Gastroesophageal sphincter (tissue), 4 donors: Measurements from ENCODE around the gene TBC1D22B. TPM values are rescaled to one million over a fixed set of nuclear protein-coding genes. Genes with fewer than 3 reads are reported as not detected.

Experiments used
- ATAC-seq: fragments of 150-250 bp; one replicate; pipeline ENCODE4 v1.9.1; 2016; ENCODE audit warnings: mild to moderate bottlenecking, moderate library complexity
- H3K27ac ChIP-seq, 4 donors: fragments of 200-600 bp; sonication (generic) in 3 of 4; 1 replicate in 3 of 4; 2 replicates in 1 of 4; pipeline ENCODE4 v1.5.1; 2016 to 2019
- H3K27me3 ChIP-seq: fragments of 200-600 bp; sonication (generic); one replicate; pipeline ENCODE4 v1.5.1; 2019
- H3K36me3 ChIP-seq, 2 donors: fragments of 200-600 bp; sonication (generic); one replicate each; pipeline ENCODE4 v1.5.1; 2019; ENCODE audit warnings: control low read depth in 1 of 2
- H3K4me1 ChIP-seq, 3 donors: fragments of 200-600 bp; sonication (generic); 1 replicate in 2 of 3; 2 replicates in 1 of 3; pipeline ENCODE4 v1.5.1; 2016 to 2019; ENCODE audit warnings: control low read depth in 2 of 3
- H3K4me3 ChIP-seq, 2 donors: fragments of 200-600 bp; sonication (generic); one replicate each; pipeline ENCODE4 v1.5.1; 2019; ENCODE audit warnings: mild to moderate bottlenecking in 1 of 2, moderate library complexity in 1 of 2
- H3K9me3 ChIP-seq, 3 donors: fragments of 200-600 bp; sonication (generic); one replicate each; pipeline ENCODE4 v1.5.1; 2017 to 2019; ENCODE audit warnings: control low read depth in 2 of 3
- EP300 ChIP-seq: sonication (generic); formaldehyde crosslinking; IDR thresholded peaks from one replicate; pipeline ENCODE4 v1.6.1; 2017; ENCODE audit warnings: antibody characterized with exemption, mild to moderate bottlenecking
- POLR2A ChIP-seq, 2 donors: fragments of 450-650 bp; IDR thresholded peaks; one replicate each; pipeline ENCODE4 v1.6.1; 2017; ENCODE audit warnings: antibody characterized with exemption in 2 of 2, mild to moderate bottlenecking in 2 of 2, moderate library complexity in 1 of 2
- POLR2AphosphoS5 ChIP-seq: sonication (generic); formaldehyde crosslinking; IDR thresholded peaks from one replicate; pipeline ENCODE4 v1.6.1; 2017; ENCODE audit warnings: antibody characterized with exemption
- WGBS, 2 donors: methylation state at CpG; one replicate each; pipeline ENCODE4 v1.1.5; 2018; ENCODE audit warnings: low coverage in 1 of 2; 5-methylcytosine and 5-hydroxymethylcytosine counted together
- total RNA-seq, 4 donors: library from RNA; depleted of rRNA; stranded (reverse); fragments of >200 nt; gene quantifications; one replicate each; pipeline ENCODE4 v1.1.0, GENCODE V29; 2016
- TF ChIP-seq, protein P1 (sequence below), 4 experiments: fragments of 200-600 bp in 2 of 4; fragments of 450-650 bp in 2 of 4; sonication (generic) in 1 of 4; IDR thresholded peaks; one replicate each; pipeline ENCODE4 v1.5.1; 2017 to 2019; ENCODE audit warnings: antibody characterized with exemption in 4 of 4, mild to moderate bottlenecking in 2 of 4, moderate library complexity in 2 of 4

Gene TBC1D22B
- total RNA-seq, 4 donors from 2014 or later, result 5.0 to 9.2 (median 8.3) TPM

DNA sequence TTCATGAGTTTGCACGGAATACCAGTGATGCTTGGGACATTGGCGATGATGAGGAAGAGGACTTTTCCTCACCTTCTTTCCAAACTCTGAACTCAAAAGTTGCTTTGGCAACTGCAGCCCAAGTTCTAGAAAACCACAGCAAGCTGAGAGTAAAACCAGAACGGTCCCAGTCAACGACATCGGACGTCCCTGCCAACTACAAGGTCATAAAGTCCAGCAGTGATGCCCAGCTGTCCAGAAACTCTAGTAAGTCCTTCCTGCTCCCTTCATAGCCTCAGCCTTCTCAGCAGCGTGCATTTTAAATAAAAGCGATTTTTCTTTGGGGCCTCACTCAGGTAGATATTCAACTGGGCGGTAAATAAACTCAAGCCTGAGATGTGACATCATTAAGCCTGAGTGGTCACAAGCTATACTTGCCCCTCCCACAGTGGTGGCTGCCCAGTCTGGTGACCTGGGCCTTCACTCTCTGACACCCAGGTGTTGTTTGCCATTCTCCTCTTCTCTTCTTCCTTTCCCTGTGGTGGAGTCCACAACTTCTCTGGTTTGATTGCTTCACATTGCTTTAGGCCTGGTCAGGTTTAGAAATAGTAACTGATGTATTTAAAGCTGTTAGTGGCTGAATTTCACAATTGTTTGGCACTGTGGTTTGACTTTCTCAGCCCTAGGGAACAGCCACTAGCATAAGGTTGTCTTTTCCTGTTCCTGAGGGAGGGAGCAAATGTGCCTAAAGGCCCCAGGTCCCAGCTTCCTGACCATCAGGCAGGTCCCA is 22.0 kb downstream of the TBC1D22B start:
- TF ChIP-seq POLR2AphosphoS5 (peak; percentile 35), EP300 (no peak)
- ATAC-seq, result peak; percentile 71
- Histone ChIP-seq H3K4me3 (no peak overlapping the region), H3K27ac (peak overlapping the region in 2 of 4 donors; percentile 0 to 17), H3K4me1 (peaks cover 6 to 39% (median 16%) of the 10 kb centered on the region in 3 donors), H3K27me3 (no peaks in the 10 kb centered on the region), H3K9me3 (no peaks in the 10 kb centered on the region), H3K36me3 (peaks cover 0 to 30% of the 10 kb centered on the region in 2 donors)
- 94 to 100% methylated on average over 4 of the region's 9 CpGs for WGBS, 2 donors

DNA sequence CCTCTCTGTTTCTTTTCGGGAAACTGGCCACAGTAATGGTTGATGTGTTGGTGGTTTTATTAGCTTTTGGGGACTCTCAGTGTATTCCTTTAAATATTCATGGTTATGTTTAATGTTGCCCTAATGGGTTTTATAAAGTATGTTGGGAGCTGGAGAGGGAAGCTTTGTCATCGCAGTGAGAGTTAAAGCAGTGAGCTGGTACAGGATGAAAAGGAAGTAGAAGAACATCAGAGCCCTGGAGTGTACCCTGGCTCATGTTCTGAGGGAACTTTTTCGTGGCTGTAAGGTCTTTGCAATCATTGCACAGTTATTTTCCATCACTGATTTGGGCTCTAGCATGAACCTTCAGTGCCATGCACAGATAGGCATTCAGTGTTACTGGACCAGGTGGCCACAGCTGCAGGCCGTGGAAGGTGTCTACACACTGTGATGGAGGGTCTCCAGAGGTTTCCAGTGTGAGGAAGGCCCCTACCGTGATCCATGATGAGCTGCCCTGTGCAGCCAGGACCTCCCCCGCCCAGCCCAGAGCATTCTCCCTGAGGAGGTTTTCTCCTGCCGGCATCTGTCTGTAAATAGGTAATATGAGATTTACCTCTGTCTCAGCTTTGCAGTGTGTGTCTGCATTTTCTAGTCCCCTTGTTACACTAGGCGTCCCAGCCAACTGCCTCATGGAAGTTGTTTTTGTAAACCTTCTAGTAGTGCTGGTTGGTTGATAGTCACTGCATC is 22.8 kb downstream of the TBC1D22B start:
- Histone ChIP-seq H3K36me3 (peaks cover 0 to 37% of the 10 kb centered on the region in 2 donors), H3K4me3 (no peak overlapping the region), H3K9me3 (no peaks in the 10 kb centered on the region), H3K27me3 (no peaks in the 10 kb centered on the region), H3K4me1 (peaks cover 6 to 45% (median 19%) of the 10 kb centered on the region in 3 donors), H3K27ac (peak overlapping the region in 1 of 4 donors; percentile 10)
- 86 to 88% methylated on average over 6 to 7 of the region's 8 CpGs for WGBS, 2 donors
- ATAC-seq, result no peak
- no peak for TF ChIP-seq POLR2AphosphoS5
- TF ChIP-seq, protein P1, sequence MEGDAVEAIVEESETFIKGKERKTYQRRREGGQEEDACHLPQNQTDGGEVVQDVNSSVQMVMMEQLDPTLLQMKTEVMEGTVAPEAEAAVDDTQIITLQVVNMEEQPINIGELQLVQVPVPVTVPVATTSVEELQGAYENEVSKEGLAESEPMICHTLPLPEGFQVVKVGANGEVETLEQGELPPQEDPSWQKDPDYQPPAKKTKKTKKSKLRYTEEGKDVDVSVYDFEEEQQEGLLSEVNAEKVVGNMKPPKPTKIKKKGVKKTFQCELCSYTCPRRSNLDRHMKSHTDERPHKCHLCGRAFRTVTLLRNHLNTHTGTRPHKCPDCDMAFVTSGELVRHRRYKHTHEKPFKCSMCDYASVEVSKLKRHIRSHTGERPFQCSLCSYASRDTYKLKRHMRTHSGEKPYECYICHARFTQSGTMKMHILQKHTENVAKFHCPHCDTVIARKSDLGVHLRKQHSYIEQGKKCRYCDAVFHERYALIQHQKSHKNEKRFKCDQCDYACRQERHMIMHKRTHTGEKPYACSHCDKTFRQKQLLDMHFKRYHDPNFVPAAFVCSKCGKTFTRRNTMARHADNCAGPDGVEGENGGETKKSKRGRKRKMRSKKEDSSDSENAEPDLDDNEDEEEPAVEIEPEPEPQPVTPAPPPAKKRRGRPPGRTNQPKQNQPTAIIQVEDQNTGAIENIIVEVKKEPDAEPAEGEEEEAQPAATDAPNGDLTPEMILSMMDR (IDR thresholded peaks at IDR 0.05), result no peak
- no peak for TF ChIP-seq EP300
- no peak for TF ChIP-seq POLR2A (IDR thresholded peaks at IDR 0.05)

DNA sequence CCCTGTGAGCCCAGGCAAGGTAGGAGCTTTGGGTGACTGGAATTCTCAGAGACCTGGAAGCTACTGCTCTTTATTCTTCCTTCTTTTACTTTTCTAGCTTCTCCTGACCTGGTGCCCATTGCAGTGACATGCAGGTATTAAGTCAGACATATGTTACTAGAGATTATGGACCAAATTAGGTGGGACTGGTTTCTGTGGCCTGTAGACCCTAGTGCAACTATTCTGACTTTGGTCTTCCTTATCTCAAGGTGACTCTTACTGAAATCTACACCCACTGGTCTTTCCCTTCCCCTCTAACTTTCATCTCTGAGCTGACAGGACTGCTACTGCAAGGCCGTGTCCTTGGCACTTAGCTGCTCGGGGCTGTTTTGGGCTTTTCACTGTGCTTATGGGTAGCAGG is 24.8 kb downstream of the TBC1D22B start:
- H3K27ac ChIP-seq, result peak overlapping the region; percentile 56 to 80 (median 72)
- ATAC-seq, result no peak

DNA sequence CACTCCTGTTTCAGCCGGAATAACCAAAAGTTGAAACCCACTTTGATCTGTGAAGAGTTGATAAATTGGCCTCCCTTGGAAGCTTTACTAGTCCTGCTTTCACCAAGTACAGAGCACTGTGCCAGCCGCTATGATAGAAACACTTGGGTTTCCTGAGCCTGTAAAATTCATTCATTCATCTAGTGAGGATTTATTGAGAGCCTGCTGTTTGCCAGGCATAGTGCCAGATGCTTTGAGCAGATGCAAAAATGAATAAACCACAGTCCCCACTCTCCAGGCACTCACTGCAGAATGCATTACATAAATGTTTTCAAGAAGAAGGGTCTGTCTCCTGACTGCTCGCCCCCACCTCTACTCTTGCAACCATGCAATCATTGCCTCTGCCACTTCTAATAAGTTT is 25.7 kb downstream of the TBC1D22B start:
- Histone ChIP-seq H3K27ac (peak overlapping the region; percentile 56 to 80 (median 72)), H3K4me3 (no peak overlapping the region), H3K36me3 (peaks cover 0 to 67% of the 10 kb centered on the region in 2 donors), H3K27me3 (no peaks in the 10 kb centered on the region), H3K9me3 (no peaks in the 10 kb centered on the region), H3K4me1 (peaks cover 6 to 45% (median 19%) of the 10 kb centered on the region in 3 donors)
- 17 to 50% methylated on average over 1 to 3 of the region's 3 CpGs for WGBS, 2 donors
- no peak for ATAC-seq
- no peak for TF ChIP-seq POLR2A (IDR thresholded peaks at IDR 0.05)
- TF ChIP-seq, protein P1 (IDR thresholded peaks at IDR 0.05), result no peak
- TF ChIP-seq POLR2AphosphoS5, result no peak
- no peak for TF ChIP-seq EP300

More for the DNA sequence above, 24.8 kb downstream of the TBC1D22B start:
- no CpG with 5 or more reads among the region's 2 CpGs for WGBS, 2 donors
- Histone ChIP-seq H3K36me3 (peaks cover 0 to 58% of the 10 kb centered on the region in 2 donors), H3K9me3 (no peaks in the 10 kb centered on the region), H3K4me3 (no peak overlapping the region), H3K27me3 (no peaks in the 10 kb centered on the region), H3K4me1 (peaks cover 6 to 45% (median 19%) of the 10 kb centered on the region in 3 donors)
- TF ChIP-seq, protein P1 (IDR thresholded peaks at IDR 0.05), result no peak
- TF ChIP-seq EP300, result no peak
- TF ChIP-seq POLR2AphosphoS5, result no peak
- no peak for TF ChIP-seq POLR2A (IDR thresholded peaks at IDR 0.05)

DNA sequence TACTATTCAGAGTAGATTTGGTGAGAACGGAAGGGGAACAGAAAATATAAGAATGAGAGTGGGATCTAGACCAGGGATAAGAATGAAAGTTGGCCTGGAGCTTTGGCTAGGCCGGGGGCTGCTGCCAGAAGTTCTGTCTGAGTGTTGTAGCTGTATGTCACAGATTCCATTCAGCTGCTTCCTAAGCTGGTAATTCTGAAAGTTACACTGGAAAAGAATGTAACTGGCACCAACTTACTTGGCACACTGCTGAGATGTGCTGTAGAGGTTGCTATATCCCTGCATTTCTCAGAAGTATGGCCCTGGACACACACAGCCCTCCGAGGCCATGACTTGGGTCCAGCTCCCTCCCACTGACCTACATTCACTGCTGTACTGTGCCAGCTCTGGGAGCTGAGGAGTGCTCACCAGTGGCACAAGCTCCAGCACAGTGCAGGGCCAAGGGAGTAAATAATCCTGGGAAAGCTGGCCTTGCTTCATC is 26.1 kb downstream of the TBC1D22B start:
- Histone ChIP-seq H3K9me3 (no peaks in the 10 kb centered on the region), H3K27ac (peak overlapping the region; percentile 56 to 80 (median 72)), H3K4me3 (no peak overlapping the region), H3K36me3 (peaks cover 0 to 71% of the 10 kb centered on the region in 2 donors), H3K27me3 (no peaks in the 10 kb centered on the region), H3K4me1 (peaks cover 6 to 45% (median 19%) of the 10 kb centered on the region in 3 donors)
- WGBS, 2 donors, result 7 to 8% methylated on average over 2 of the region's 3 CpGs
- TF ChIP-seq POLR2A (IDR thresholded peaks at IDR 0.05) (no peak), POLR2AphosphoS5 (peak; percentile 93)
- peak; percentile 91 for ATAC-seq
